Fibroblast of mammary gland (primary cell): ENCODE data around the gene TREM2.

Source experiments
- DNase-seq: peaks from one replicate; pipeline ENCODE4 v3.0.0-alpha.2; 2010; ENCODE audit warnings: low read depth
- H3K4me3 ChIP-seq: 2 replicates; pipeline ENCODE4 v1.5.1; 2011; ENCODE audit warnings: low read depth, mild to moderate bottlenecking, low read length, moderate library complexity; ENCODE audit not compliant: control insufficient read depth
- CTCF ChIP-seq: conservative IDR thresholded peaks from 2 replicates; pipeline ENCODE4 v1.5.1; 2011; ENCODE audit warnings: low read depth, low read length, inconsistent platforms; ENCODE audit not compliant: control insufficient read depth, insufficient read depth

Gene TREM2

GRCh38 chr6:41162687-41163418 lies at the start of gene TREM2:
TREM2 (minus strand) TSS chr6:41163116; CDS start chr6:41163082, 34 bp downstream.
- no peak within 1 kb of the TSS for H3K4me3 ChIP-seq
- DNase-seq, result no peak
- no peak for TF ChIP-seq CTCF

- H3K4me3 ChIP-seq, result no peak overlapping the region
- DNase-seq, result no peak
- no peak for TF ChIP-seq CTCF
Measured at GRCh38 chr6:41209547-41210320, 46.8 kb upstream of the TREM2 start.

- TF ChIP-seq CTCF, result no peak
- H3K4me3 ChIP-seq, result no peak overlapping the region
- no peak for DNase-seq
Measured at GRCh38 chr6:41208439-41209106, 45.7 kb upstream of the TREM2 start.

GRCh38 chr6:41204156-41204555 lies 41.2 kb upstream of the TREM2 start:
- no peak for DNase-seq
- no peak overlapping the region for H3K4me3 ChIP-seq
- TF ChIP-seq CTCF, result no peak

GRCh38 chr6:41201764-41202173 lies 38.9 kb upstream of the TREM2 start:
- no peak for DNase-seq
- H3K4me3 ChIP-seq, result no peak overlapping the region
- no peak for TF ChIP-seq CTCF

GRCh38 chr6:41200901-41201763 lies 38.2 kb upstream of the TREM2 start, which contains the start of gene TREML2:
TREML2 (minus strand) TSS chr6:41201149; CDS start chr6:41201008, 141 bp downstream.
- no peak for DNase-seq
- TF ChIP-seq CTCF, result no peak
- H3K4me3 ChIP-seq, result no peak within 1 kb of the TSS
